IPS DF 6.9 (cell line): ENCODE data around the gene TESK2.
"Not testable (repeated sequence)": the region's sequence is repeated elsewhere in the genome, so short reads cannot be mapped to it uniquely, and the experiment has no call there.

Source experiments
- DNase-seq: peaks from one replicate; pipeline ENCODE4 v3.0.0-alpha.2; 2013; ENCODE audit warnings: low read depth, low spot score
- H3K27ac ChIP-seq: one replicate; pipeline ENCODE4 v1.5.1; 2013; ENCODE audit warnings: low read length, control low read depth
- H3K27me3 ChIP-seq: 2 replicates; pipeline ENCODE4 v1.6.1; 2013; ENCODE audit warnings: mild to moderate bottlenecking, low read length; ENCODE audit not compliant: control insufficient read depth, insufficient read depth
- H3K36me3 ChIP-seq: 2 replicates; pipeline ENCODE4 v1.6.1; 2013; ENCODE audit warnings: low read length; ENCODE audit not compliant: control insufficient read depth, insufficient read depth
- H3K4me1 ChIP-seq: 2 replicates; pipeline ENCODE4 v1.6.1; 2013; ENCODE audit warnings: low read length; ENCODE audit not compliant: control insufficient read depth, insufficient read depth
- H3K4me3 ChIP-seq: 2 replicates; pipeline ENCODE4 v1.5.1; 2013; ENCODE audit warnings: mild to moderate bottlenecking, low read length
- H3K9me3 ChIP-seq: 2 replicates; pipeline ENCODE4 v1.6.1; 2013; ENCODE audit warnings: low read length, inconsistent platforms; ENCODE audit not compliant: control insufficient read depth, insufficient read depth
- WGBS: extraction: QIAGEN DNeasy Blood & Tissue Kit; methylation state at CpG from one replicate; pipeline ENCODE4 v1.1.7; 2013; ENCODE audit warnings: mixed read lengths, missing lambda C conversion rate; ENCODE audit not compliant: insufficient read length, insufficient coverage; 5-methylcytosine and 5-hydroxymethylcytosine counted together

TESK2 gene

GRCh38 chr1:45473302-45473701 lies 17.7 kb downstream of the TESK2 start:
- no CpG with 5 or more reads among the region's 2 CpGs for WGBS
- Histone ChIP-seq H3K9me3 (no peaks in the 10 kb centered on the region), H3K4me1 (no peaks in the 10 kb centered on the region), H3K27me3 (no peaks in the 10 kb centered on the region), H3K36me3 (no peaks in the 10 kb centered on the region), H3K4me3 (no peak overlapping the region), H3K27ac (no peak overlapping the region)
- DNase-seq: no peak

- Histone ChIP-seq H3K27me3 (no peaks in the 10 kb centered on the region), H3K27ac (no peak overlapping the region), H3K4me3 (no peak overlapping the region), H3K36me3 (no peaks in the 10 kb centered on the region), H3K9me3 (no peaks in the 10 kb centered on the region), H3K4me1 (no peaks in the 10 kb centered on the region)
- no CpG with 5 or more reads among the region's 2 CpGs for WGBS
- DNase-seq: no peak
These were observed 20.6 kb downstream of the TESK2 start for GRCh38 chr1:45470306-45470798.

GRCh38 chr1:45467353-45467752 lies 23.6 kb downstream of the TESK2 start:
- not testable (repeated sequence) for DNase-seq, H3K4me3 ChIP-seq, H3K27me3 ChIP-seq, H3K9me3 ChIP-seq, H3K36me3 ChIP-seq, H3K4me1 ChIP-seq, H3K27ac ChIP-seq
- no CpG with 5 or more reads among the region's 9 CpGs for WGBS

DNA sequence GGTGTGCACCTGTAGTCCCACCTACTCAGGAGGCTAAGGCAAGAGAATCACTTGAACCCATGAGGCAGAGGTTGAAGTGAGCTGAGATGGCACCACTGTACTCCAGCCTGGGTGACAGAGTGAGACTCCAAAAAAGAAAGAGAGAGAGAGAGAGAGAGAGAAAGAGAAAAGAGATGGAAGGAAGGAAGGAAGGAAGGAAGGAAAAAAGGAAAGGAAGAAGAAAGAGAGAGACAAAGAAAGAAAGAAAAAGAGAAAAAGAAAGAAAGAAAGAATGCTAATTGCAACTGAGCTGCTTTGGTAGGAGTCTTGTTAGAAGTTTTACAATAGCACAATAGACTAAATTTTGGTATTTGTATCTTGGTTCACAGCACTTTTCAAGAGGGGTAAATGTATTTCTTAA lies 25.7 kb downstream of the TESK2 start:
- no peaks in the 10 kb centered on the region for H3K36me3 ChIP-seq
- no peak overlapping the region for H3K4me3 ChIP-seq
- H3K27me3 ChIP-seq: no peaks in the 10 kb centered on the region
- DNase-seq: no peak
- no peak overlapping the region for H3K27ac ChIP-seq
- no peaks in the 10 kb centered on the region for H3K9me3 ChIP-seq
- H3K4me1 ChIP-seq: no peaks in the 10 kb centered on the region

DNA sequence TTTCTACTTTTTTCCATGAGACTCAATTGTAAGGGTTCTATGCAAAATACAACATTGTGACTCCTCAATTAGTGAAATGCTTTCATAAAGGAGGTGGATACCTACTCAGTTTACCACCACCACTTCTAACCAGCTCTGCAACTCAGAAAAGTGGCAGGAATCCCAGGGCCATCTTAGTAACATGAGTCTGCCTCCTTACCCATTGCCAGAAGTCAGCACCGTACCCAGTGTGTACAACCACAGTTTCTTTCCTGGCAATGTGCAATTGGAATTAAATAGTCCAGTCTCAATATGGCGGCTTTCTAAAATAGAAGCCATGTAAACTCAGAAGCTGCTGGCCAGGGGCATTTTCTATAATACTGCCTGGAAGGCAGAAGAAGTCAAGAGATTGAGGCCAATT lies 32.1 kb downstream of the TESK2 start:
- Histone ChIP-seq H3K9me3 (no peaks in the 10 kb centered on the region), H3K27ac (no peak overlapping the region), H3K4me1 (0 out of 2 replicates have a peak, but pooled peaks cover 1% of the 10 kb centered on the region), H3K4me3 (no peak overlapping the region), H3K36me3 (no peaks in the 10 kb centered on the region), H3K27me3 (no peaks in the 10 kb centered on the region)
- no peak for DNase-seq
- no CpG with 5 or more reads among the region's 2 CpGs for WGBS

DNA sequence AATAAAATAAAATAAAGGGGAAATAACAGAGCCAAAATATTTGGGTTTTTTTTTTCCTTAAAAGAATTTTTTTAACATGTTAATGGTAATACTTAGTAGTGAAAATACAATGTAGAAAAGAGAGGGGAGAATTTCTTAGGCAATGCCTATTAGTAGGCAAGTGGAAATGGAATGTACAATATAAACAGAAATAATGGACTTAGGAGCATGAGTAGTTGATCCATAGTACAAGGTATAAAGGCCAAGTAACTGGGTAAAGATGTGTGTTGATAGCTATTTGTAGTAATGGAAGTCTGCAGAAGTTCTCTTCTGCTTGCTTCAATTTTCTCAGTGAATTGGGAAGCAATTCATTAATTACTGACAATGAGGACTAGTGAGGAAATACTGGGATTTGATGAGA lies 34.4 kb downstream of the TESK2 start:
- H3K9me3 ChIP-seq: no peaks in the 10 kb centered on the region
- H3K4me1 ChIP-seq: 0 out of 2 replicates have a peak, but pooled peaks cover 1% of the 10 kb centered on the region
- no peak overlapping the region for H3K4me3 ChIP-seq
- H3K36me3 ChIP-seq: no peaks in the 10 kb centered on the region
- no peaks in the 10 kb centered on the region for H3K27me3 ChIP-seq
- no peak overlapping the region for H3K27ac ChIP-seq
- DNase-seq: no peak

DNA sequence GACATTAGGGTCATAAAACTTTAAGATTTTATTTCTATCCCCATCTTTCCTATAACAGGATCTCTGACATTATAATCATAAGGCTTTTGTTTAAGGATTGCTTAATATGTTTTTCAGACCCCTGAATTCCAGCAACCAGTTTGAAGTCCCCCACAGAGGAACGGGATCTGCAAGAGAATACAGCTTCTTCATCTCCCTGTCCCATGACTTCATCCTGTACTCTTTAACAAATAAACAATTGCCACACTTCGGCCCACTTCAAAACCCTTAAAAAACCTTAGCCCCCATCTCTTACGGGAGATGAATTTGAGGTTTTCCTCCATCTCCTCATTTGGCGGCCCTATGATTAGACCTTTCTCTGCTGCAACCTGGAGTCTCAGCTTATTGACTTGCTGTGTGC lies 35.8 kb downstream of the TESK2 start:
- no peak for DNase-seq
- Histone ChIP-seq H3K4me3 (no peak overlapping the region), H3K27me3 (no peaks in the 10 kb centered on the region), H3K9me3 (no peaks in the 10 kb centered on the region), H3K4me1 (0 out of 2 replicates have a peak, but pooled peaks cover 3% of the 10 kb centered on the region), H3K27ac (no peak overlapping the region), H3K36me3 (no peaks in the 10 kb centered on the region)
- no CpG with 5 or more reads among the region's 4 CpGs for WGBS

GRCh38 chr1:45454464-45454863 lies 36.5 kb downstream of the TESK2 start:
- H3K4me1 ChIP-seq: 0 out of 2 replicates have a peak, but pooled peaks cover 3% of the 10 kb centered on the region

DNA sequence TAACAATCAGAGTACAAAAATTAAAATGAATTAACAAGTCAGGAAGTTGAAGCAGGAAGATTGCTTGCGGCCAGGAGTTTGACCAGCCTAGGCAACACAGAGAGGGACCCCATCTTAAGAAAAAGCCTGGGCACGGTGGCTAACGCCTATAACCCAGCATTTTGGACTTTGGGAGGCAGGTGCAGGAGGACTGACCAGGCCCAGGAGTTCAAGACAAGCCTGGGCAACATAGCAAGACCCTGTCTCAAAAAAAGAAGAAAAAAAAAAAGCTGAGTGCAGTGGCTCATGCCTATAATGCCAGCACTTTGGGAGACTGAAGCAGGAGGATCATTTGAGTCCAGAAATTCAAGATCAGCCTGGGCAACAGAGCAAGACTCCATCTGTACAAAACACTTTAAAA lies 38.5 kb downstream of the TESK2 start:
- no peak for DNase-seq
- Histone ChIP-seq H3K4me3 (no peak overlapping the region), H3K27ac (no peak overlapping the region), H3K4me1 (0 out of 2 replicates have a peak, but pooled peaks cover 3% of the 10 kb centered on the region), H3K9me3 (no peaks in the 10 kb centered on the region), H3K27me3 (no peaks in the 10 kb centered on the region), H3K36me3 (no peaks in the 10 kb centered on the region)
- no CpG with 5 or more reads among the region's 3 CpGs for WGBS

More at GRCh38 chr1:45454464-45454863, 36.5 kb downstream of the TESK2 start:
- H3K4me3 ChIP-seq: no peak overlapping the region
- H3K9me3 ChIP-seq: no peaks in the 10 kb centered on the region
- H3K36me3 ChIP-seq: no peaks in the 10 kb centered on the region
- whole genome bisulfite sequencing: no CpG with 5 or more reads among the region's 4 CpGs
- H3K27ac ChIP-seq: no peak overlapping the region
- no peak for DNase-seq
- no peaks in the 10 kb centered on the region for H3K27me3 ChIP-seq

DNA sequence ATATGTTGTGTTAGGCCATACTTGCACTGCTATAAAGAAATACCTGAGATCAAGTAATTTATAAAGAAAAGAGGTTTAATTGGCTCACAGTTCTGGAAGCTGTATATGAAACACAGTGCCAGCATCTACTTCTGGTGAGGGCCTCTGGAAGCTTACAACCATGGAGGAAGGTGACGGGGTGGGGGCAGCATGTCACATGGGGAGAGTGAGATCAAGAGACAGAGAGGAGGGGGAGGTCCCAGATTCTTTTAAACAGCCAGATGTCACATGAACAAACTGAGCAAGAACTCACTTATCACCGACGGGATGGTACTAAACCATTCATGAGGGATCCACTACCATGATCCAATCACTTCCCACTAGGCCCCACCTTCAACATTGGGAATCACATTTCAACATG lies 42.6 kb downstream of the TESK2 start:
- no peak for DNase-seq
- no peaks in the 10 kb centered on the region for H3K36me3 ChIP-seq
- no peaks in the 10 kb centered on the region for H3K27me3 ChIP-seq
- no CpG with 5 or more reads among the region's 3 CpGs for whole genome bisulfite sequencing
- H3K9me3 ChIP-seq: no peaks in the 10 kb centered on the region; the same call in 1 of the 2 replicates
- no peak overlapping the region for H3K4me3 ChIP-seq
- H3K4me1 ChIP-seq: 0 out of 2 replicates have a peak, but pooled peaks cover 2% of the 10 kb centered on the region
- no peak overlapping the region for H3K27ac ChIP-seq

DNA sequence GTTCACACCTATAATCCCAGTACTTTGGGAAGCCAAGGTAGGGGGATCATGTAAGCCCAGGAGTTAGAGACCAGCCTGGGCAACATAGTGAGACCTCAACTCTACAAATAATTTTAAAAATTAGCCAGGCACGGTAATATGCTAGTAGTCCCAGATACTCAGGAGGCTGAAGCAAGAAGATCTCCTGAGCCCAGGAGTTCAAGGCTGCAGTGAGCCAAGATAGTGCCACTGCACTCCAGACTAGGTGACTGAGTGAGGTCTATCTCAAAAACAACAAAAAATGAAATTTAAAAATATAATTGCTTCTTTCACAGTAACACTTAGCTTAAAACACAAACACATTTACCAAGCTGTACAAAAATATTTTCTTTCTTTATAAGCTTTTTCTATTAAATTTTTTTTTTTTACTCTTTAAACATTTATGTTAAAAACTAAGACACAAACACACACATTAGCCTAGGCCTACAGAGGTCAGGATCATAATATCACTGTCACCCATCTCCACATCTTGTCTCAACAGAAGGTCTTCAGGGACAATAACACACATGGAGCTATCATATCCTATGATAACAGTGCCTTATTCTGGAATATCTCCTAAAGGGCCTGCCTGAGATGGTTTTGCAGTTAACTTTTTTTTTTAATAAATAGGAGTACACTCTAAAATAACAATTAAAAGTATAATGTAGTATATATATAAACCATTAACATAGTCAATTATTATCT lies 43.9 kb downstream of the TESK2 start:
- Histone ChIP-seq H3K4me3 (no peak overlapping the region), H3K27ac (no peak overlapping the region), H3K36me3 (no peaks in the 10 kb centered on the region), H3K9me3 (no peaks in the 10 kb centered on the region; the same call in 1 of the 2 replicates), H3K27me3 (no peaks in the 10 kb centered on the region), H3K4me1 (0 out of 2 replicates have a peak, but pooled peaks cover 2% of the 10 kb centered on the region)
- no CpG with 5 or more reads among the region's 1 CpG for WGBS
- no peak for DNase-seq
